GM23338 (cell line): ENCODE results near the gene PCSK5. TPM values are rescaled to one million over a fixed set of nuclear protein-coding genes. Genes with fewer than 3 reads are reported as not detected.

Source experiments
- ATAC-seq: fragments of 200-7000 bp; cut with Tn5 transposase; 3 replicates; pipeline ENCODE4 v1.9.1; 2020
- DNase-seq: peaks from one replicate; pipeline ENCODE4 v3.0.0-alpha.2; 2015; ENCODE audit warnings: low spot score
- H2AFZ ChIP-seq: fragments of 200-600 bp; sonication (generic); 2 replicates; pipeline ENCODE4 v1.8.0; 2016; ENCODE audit warnings: antibody characterized with exemption, mild to moderate bottlenecking, moderate library complexity
- H3F3A ChIP-seq: fragments of 200-600 bp; sonication (generic); replicated peaks from 2 replicates; pipeline ENCODE4 v1.8.0; 2017; ENCODE audit warnings: antibody characterized with exemption, mixed run types, low read depth
- H3K27ac ChIP-seq: fragments of 200-600 bp; sonication (generic); 2 replicates; pipeline ENCODE4 v1.6.1; 2016; ENCODE audit warnings: low read depth
- H3K27me3 ChIP-seq: fragments of 200-600 bp; sonication (generic); 2 replicates; pipeline ENCODE4 v1.8.0; 2016; ENCODE audit warnings: mild to moderate bottlenecking, mixed run types, moderate library complexity; ENCODE audit not compliant: insufficient read depth
- H3K36me3 ChIP-seq: fragments of 200-600 bp; sonication (generic); 2 replicates; pipeline ENCODE4 v1.8.0; 2016; ENCODE audit warnings: mild to moderate bottlenecking; ENCODE audit not compliant: insufficient read depth
- H3K4me1 ChIP-seq: fragments of 200-600 bp; sonication (generic); 2 replicates; pipeline ENCODE4 v1.8.0; 2016; ENCODE audit warnings: mild to moderate bottlenecking, moderate library complexity; ENCODE audit not compliant: insufficient read depth
- H3K4me2 ChIP-seq: fragments of 200-600 bp; sonication (generic); 2 replicates; pipeline ENCODE4 v1.7.1; 2017; ENCODE audit warnings: mixed run types
- H3K4me3 ChIP-seq: fragments of 200-600 bp; sonication (generic); 2 replicates; pipeline ENCODE4 v1.6.1; 2016; ENCODE audit warnings: mixed run types
- H3K79me2 ChIP-seq: fragments of 200-600 bp; sonication (generic); replicated peaks from 2 replicates; pipeline ENCODE4 v1.8.0; 2017; ENCODE audit warnings: mild to moderate bottlenecking; ENCODE audit not compliant: insufficient read depth
- H3K9me2 ChIP-seq: fragments of 200-600 bp; sonication (generic); 2 replicates; pipeline ENCODE4 v1.8.0; 2017; ENCODE audit not compliant: insufficient read depth
- H4K20me1 ChIP-seq: fragments of 200-600 bp; sonication (generic); replicated peaks from 2 replicates; pipeline ENCODE4 v1.8.0; 2017; ENCODE audit warnings: mild to moderate bottlenecking; ENCODE audit not compliant: insufficient read depth
- H3K27ac Mint-ChIP-seq: 2 replicates; pipeline ENCODE4 v1.8.0; 2020; ENCODE audit warnings: inconsistent platforms, mild to moderate bottlenecking, moderate library complexity, mixed read lengths
- H3K27me3 Mint-ChIP-seq: 3 replicates; pipeline ENCODE4 v1.8.0; 2022; ENCODE audit warnings: low read depth, mild to moderate bottlenecking, moderate library complexity, mixed read lengths, inconsistent platforms; ENCODE audit not compliant: insufficient read depth, poor library complexity
- H3K36me3 Mint-ChIP-seq: 3 replicates; pipeline ENCODE4 v1.8.0; 2021; ENCODE audit warnings: low read depth, mild to moderate bottlenecking, inconsistent platforms, moderate library complexity, mixed read lengths
- H3K4me1 Mint-ChIP-seq: 3 replicates; pipeline ENCODE4 v1.8.0; 2020; ENCODE audit warnings: mild to moderate bottlenecking, inconsistent platforms, mixed read lengths
- H3K4me3 Mint-ChIP-seq: 3 replicates; pipeline ENCODE4 v1.8.0; 2021; ENCODE audit warnings: moderate library complexity, mild to moderate bottlenecking, inconsistent platforms, mixed read lengths
- H3K9me3 Mint-ChIP-seq: 3 replicates; pipeline ENCODE4 v1.8.0; 2020; ENCODE audit warnings: moderate library complexity, mild to moderate bottlenecking, inconsistent platforms, mixed read lengths
- CREB1 ChIP-seq: fragments of 250-450 bp; sonication (Bioruptor Pico); IDR thresholded peaks from 2 replicates; pipeline ENCODE4 v1.5.0; 2020; ENCODE audit warnings: low read depth, mild to moderate bottlenecking, moderate library complexity
- ETS1 ChIP-seq: IDR thresholded peaks from 2 replicates; pipeline ENCODE4 v1.6.1; 2016; ENCODE audit warnings: antibody characterized with exemption
- EZH2phosphoT487 ChIP-seq: fragments of 200-600 bp; sonication (generic); IDR thresholded peaks from one replicate; pipeline ENCODE4 v1.8.1; 2018; ENCODE audit warnings: antibody characterized with exemption; ENCODE audit not compliant: unreplicated experiment
- JUNB ChIP-seq: IDR thresholded peaks from one replicate; pipeline ENCODE4 v1.6.1; 2016; ENCODE audit warnings: antibody characterized with exemption; ENCODE audit not compliant: unreplicated experiment
- NANOG ChIP-seq: IDR thresholded peaks from 2 replicates; pipeline ENCODE4 v1.6.1; 2016; ENCODE audit warnings: antibody characterized with exemption, borderline replicate concordance
- POLR2AphosphoS5 ChIP-seq: IDR thresholded peaks from 2 replicates; pipeline ENCODE4 v1.6.1; 2016; ENCODE audit warnings: antibody characterized with exemption, low read depth
- REST ChIP-seq: IDR thresholded peaks from one replicate; pipeline ENCODE4 v1.6.1; 2018; ENCODE audit warnings: antibody characterized with exemption; ENCODE audit not compliant: unreplicated experiment
- STAT1 ChIP-seq: IDR thresholded peaks from one replicate; pipeline ENCODE4 v1.6.1; 2016; ENCODE audit warnings: antibody characterized with exemption; ENCODE audit not compliant: unreplicated experiment
- ZNF114 ChIP-seq: fragments of 250-450 bp; sonication (Bioruptor Pico); IDR thresholded peaks from 2 replicates; pipeline ENCODE4 v1.5.0; 2020; ENCODE audit warnings: mild to moderate bottlenecking, moderate library complexity
- ZNF331 ChIP-seq: fragments of 250-450 bp; sonication (Bioruptor Pico); IDR thresholded peaks from 2 replicates; pipeline ENCODE4 v1.5.0; 2020; ENCODE audit warnings: low read depth, mild to moderate bottlenecking, moderate library complexity
- ZNF462 ChIP-seq: fragments of 250-450 bp; sonication (Bioruptor Pico); IDR thresholded peaks from 2 replicates; pipeline ENCODE4 v1.5.0; 2020; ENCODE audit warnings: mild to moderate bottlenecking, moderate library complexity
- polyA plus RNA-seq: library from polyadenylated mRNA; unstranded; fragments of >200 nt; fragmentation: Nextera tagmentation; extraction: Ambion mirVana; gene quantifications from 2 replicates; pipeline ENCODE4 v1.2.1, GENCODE V29; 2016
- total RNA-seq: library from RNA; depleted of rRNA; stranded (reverse); fragments of >200 nt; shearing (Covaris generic); gene quantifications from 2 replicates; pipeline ENCODE4 v1.2.3, GENCODE V29; 2014

Gene PCSK5
- total and polyA plus RNA-seq, 2 experiments from 2014 or later, result 12.3 to 34.8 TPM

GRCh38 chr9:76158713-76159112, 268.2 kb downstream of the PCSK5 start:
- Mint-ChIP-seq H3K27me3 (peaks cover 9% of the 10 kb centered on the region), H3K9me3 (no peaks in the 10 kb centered on the region), H3K4me1 (peaks cover 39% of the 10 kb centered on the region), H3K36me3 (peaks cover 31% of the 10 kb centered on the region), H3K4me3 (no peak overlapping the region), H3K27ac (peak overlapping the region; percentile 51; the same call in 1 of the 2 replicates)
- TF ChIP-seq NANOG, result no peak
- no peak for TF ChIP-seq ZNF114 (CRISPR knock-in tag)
- TF ChIP-seq STAT1, result no peak
- no peak for TF ChIP-seq ZNF331 (CRISPR knock-in tag)
- Histone ChIP-seq H3K4me3 (no peak overlapping the region), H3K79me2 (no peaks in the 10 kb centered on the region), H3K36me3 (0 out of 2 replicates have a peak, but pooled peaks cover 8% of the 10 kb centered on the region), H3K27me3 (no peaks in the 10 kb centered on the region), H3F3A (no peaks in the 10 kb centered on the region), H3K9me2 (no peaks in the 10 kb centered on the region), H3K4me1 (peaks cover 16% of the 10 kb centered on the region; the same call in 1 of the 2 replicates), H4K20me1 (no peaks in the 10 kb centered on the region), H2AFZ (no peak overlapping the region), H3K27ac (no peak overlapping the region), H3K4me2 (peak overlapping the region; percentile 26; the same call in 1 of the 2 replicates)
- ATAC-seq, result no peak; the same call in 2 of the 3 replicates
- DNase-seq, result no peak

- peaks cover 9% of the 10 kb centered on the region for H3K27me3 Mint-ChIP-seq
- H3K4me3 Mint-ChIP-seq, result no peak overlapping the region
- Histone ChIP-seq H3K4me2 (no peak overlapping the region; the same call in 1 of the 2 replicates), H3K27ac (no peak overlapping the region), H2AFZ (no peak overlapping the region), H3K27me3 (no peaks in the 10 kb centered on the region), H3F3A (no peaks in the 10 kb centered on the region), H3K4me3 (no peak overlapping the region), H3K9me2 (no peaks in the 10 kb centered on the region), H4K20me1 (no peaks in the 10 kb centered on the region), H3K36me3 (0 out of 2 replicates have a peak, but pooled peaks cover 8% of the 10 kb centered on the region), H3K79me2 (no peaks in the 10 kb centered on the region), H3K4me1 (peaks cover 16% of the 10 kb centered on the region; the same call in 1 of the 2 replicates)
- peak overlapping the region; percentile 63; the same call in 1 of the 2 replicates for H3K27ac Mint-ChIP-seq
- H3K9me3 Mint-ChIP-seq, result no peaks in the 10 kb centered on the region
- peaks cover 39% of the 10 kb centered on the region for H3K4me1 Mint-ChIP-seq
- H3K36me3 Mint-ChIP-seq, result peaks cover 31% of the 10 kb centered on the region
- no peak for ATAC-seq
- DNase-seq, result peak; percentile 24
- TF ChIP-seq CREB1 (no peak), POLR2AphosphoS5 (no peak), REST (no peak), EZH2phosphoT487 (no peak), ZNF331 (CRISPR knock-in tag) (no peak), JUNB (no peak), NANOG (no peak), ETS1 (no peak), ZNF462 (CRISPR knock-in tag) (no peak)
These were observed 268.9 kb downstream of the PCSK5 start for GRCh38 chr9:76159293-76159926.
